Activated CD4-positive, alpha-beta memory T cell treated with anti-CD3 and anti-CD28 coated beads for 36 hours (primary cell): ENCODE results near the gene TUBB3. TPM values are rescaled to one million over a fixed set of nuclear protein-coding genes. Genes with fewer than 3 reads are reported as not detected.
"Not testable (repeated sequence)": the region's sequence is repeated elsewhere in the genome, so short reads cannot be mapped to it uniquely, and the experiment has no call there.

Source experiments
- CTCF ChIA-PET: fragments of 350-600 bp; sonication (Branson Sonifier 250); formaldehyde crosslinking; loops from one replicate; lab custom pipeline; 2021; ENCODE audit warnings: antibody characterized with exemption, inconsistent platforms; lab: Charles Lee
- POLR2A ChIA-PET: fragments of 350-600 bp; sonication (Branson Sonifier 250); formaldehyde crosslinking; loops from one replicate; lab custom pipeline; 2021; ENCODE audit warnings: antibody characterized with exemption; lab: Charles Lee
- DNase-seq: peaks from one replicate; pipeline ENCODE4 v3.0.0-alpha.2; 2020
- H3K27ac Mint-ChIP-seq: one replicate; pipeline ENCODE4 v1.8.0; 2021; ENCODE audit warnings: mixed read lengths
- H3K27me3 Mint-ChIP-seq: one replicate; pipeline ENCODE4 v1.8.0; 2021; ENCODE audit warnings: mixed read lengths
- H3K36me3 Mint-ChIP-seq: one replicate; pipeline ENCODE4 v1.8.0; 2021; ENCODE audit warnings: mixed read lengths
- H3K4me1 Mint-ChIP-seq: one replicate; pipeline ENCODE4 v1.8.0; 2021; ENCODE audit warnings: low read depth, mixed read lengths
- H3K4me3 Mint-ChIP-seq: one replicate; pipeline ENCODE4 v1.8.0; 2021; ENCODE audit warnings: mild to moderate bottlenecking, mixed read lengths
- H3K9me3 Mint-ChIP-seq: one replicate; pipeline ENCODE4 v1.8.0; 2021; ENCODE audit warnings: mixed read lengths
- intact Hi-C: fragments of 100-400 bp; cut with micrococcal nuclease; formaldehyde crosslinking; loops from one replicate; pipeline ENCODE4 v1.15.1; 2023
- total RNA-seq, 2 experiments: library from RNA; stranded (reverse); gene quantifications; one replicate each; pipeline ENCODE4 v1.2.3, GENCODE V29; 2021

TUBB3 gene
- total RNA-seq, 2 experiments from 2014 or later, result 0.99 to 1.4 TPM

- intact Hi-C loops, H3K4me3 Mint-ChIP-seq, CTCF ChIA-PET, H3K9me3 Mint-ChIP-seq, DNase-seq, POLR2A ChIA-PET, H3K4me1 Mint-ChIP-seq, H3K27me3 Mint-ChIP-seq, H3K27ac Mint-ChIP-seq, H3K36me3 Mint-ChIP-seq: not testable (repeated sequence)
Measured at GRCh38 chr16:89935620-89936019, 12.5 kb downstream of the TUBB3 start.

DNA sequence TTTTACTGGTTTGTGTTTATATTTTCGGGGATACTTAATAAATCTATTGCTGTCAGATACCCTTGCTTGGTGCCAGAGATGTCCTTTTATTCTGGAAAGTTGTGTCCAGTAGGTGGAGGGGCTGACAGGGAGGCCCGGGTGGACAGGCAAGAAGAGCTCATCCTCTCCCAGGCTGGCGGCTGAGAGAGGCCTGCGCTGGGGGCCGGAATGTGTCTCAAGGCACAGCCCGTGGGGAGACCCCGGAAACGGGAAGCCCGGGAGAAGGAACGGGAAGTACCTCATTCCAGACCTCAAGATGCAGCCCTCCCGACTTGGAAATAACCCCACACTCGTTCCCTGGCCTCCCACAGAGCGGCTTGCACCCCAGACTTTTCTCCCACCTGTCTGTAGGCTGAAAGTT, 12.9 kb downstream of the TUBB3 start:
- H3K36me3 Mint-ChIP-seq, result no peaks in the 10 kb centered on the region
- H3K4me3 Mint-ChIP-seq, result no peak overlapping the region
- no peak for DNase-seq
- peaks cover 2% of the 10 kb centered on the region for H3K27me3 Mint-ChIP-seq
- ChIA-PET CTCF (no interaction called here), POLR2A (no interaction called here)
- no peaks in the 10 kb centered on the region for H3K9me3 Mint-ChIP-seq
- H3K4me1 Mint-ChIP-seq, result no peaks in the 10 kb centered on the region
- intact Hi-C loops, result no loop called here
- H3K27ac Mint-ChIP-seq, result no peak overlapping the region

GRCh38 chr16:89936508-89936907, 13.4 kb downstream of the TUBB3 start:
- no peaks in the 10 kb centered on the region for H3K9me3 Mint-ChIP-seq
- no peaks in the 10 kb centered on the region for H3K27me3 Mint-ChIP-seq
- no peaks in the 10 kb centered on the region for H3K36me3 Mint-ChIP-seq
- CTCF ChIA-PET, result no interaction called here
- no peak overlapping the region for H3K27ac Mint-ChIP-seq
- POLR2A ChIA-PET, result no interaction called here
- no peaks in the 10 kb centered on the region for H3K4me1 Mint-ChIP-seq
- intact Hi-C loops, result no loop called here
- H3K4me3 Mint-ChIP-seq, result no peak overlapping the region
- DNase-seq, result no peak

- Mint-ChIP-seq H3K27ac (no peak overlapping the region), H3K36me3 (no peaks in the 10 kb centered on the region), H3K9me3 (no peaks in the 10 kb centered on the region), H3K4me3 (no peak overlapping the region), H3K27me3 (no peaks in the 10 kb centered on the region), H3K4me1 (no peaks in the 10 kb centered on the region)
- intact Hi-C loops, result no loop called here
- ChIA-PET CTCF (no interaction called here), POLR2A (no interaction called here)
- DNase-seq, result no peak
Measured at GRCh38 chr16:89936981-89937380, 13.8 kb downstream of the TUBB3 start.

DNA sequence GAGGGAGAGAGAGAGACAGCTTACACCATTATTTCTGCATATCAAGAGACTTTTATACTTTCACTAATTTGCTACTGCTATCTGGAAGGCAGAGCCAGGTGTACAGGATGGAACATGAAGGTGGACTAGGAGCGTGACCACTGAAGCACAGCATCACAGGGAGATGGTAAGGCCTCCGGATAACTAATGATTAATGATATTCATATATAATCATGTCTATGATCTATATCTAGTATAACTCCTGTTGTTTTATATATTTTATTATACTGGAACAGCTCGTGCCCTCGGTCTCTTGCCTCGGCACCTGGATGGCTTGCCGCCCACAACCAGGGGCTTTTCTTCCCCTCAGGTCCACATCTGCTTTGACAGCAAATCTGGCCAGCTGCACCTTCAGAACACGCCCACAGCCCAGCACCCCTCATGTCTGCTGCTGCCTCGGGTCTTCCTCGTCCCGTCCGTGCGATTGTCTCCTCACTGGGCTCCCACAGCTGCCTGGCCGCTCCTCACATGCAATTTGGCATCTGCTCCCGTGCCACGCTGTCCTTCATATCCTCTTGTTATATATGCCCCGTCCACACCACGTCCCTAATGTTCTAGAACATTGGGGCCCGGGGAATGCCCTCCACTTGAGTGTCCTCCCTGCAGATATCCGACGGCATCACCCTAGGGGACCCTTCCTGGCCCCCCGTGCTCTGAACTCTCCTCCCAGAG, 15.2 kb downstream of the TUBB3 start:
- intact Hi-C loops, result no loop called here
- H3K4me1 Mint-ChIP-seq, result no peaks in the 10 kb centered on the region
- ChIA-PET CTCF (interaction anchor here (0.6 kb wide), 1 partner anchor 13 kb away, joined by 3 read pairs; no protein-coding TSS in a partner anchor), POLR2A (interaction anchor here (0.5 kb wide), 1 partner anchor 51 kb away, joined by 4 read pairs; no protein-coding TSS in a partner anchor)
- no peaks in the 10 kb centered on the region for H3K36me3 Mint-ChIP-seq
- H3K4me3 Mint-ChIP-seq, result no peak overlapping the region
- DNase-seq, result no peak
- no peaks in the 10 kb centered on the region for H3K27me3 Mint-ChIP-seq
- H3K9me3 Mint-ChIP-seq, result no peaks in the 10 kb centered on the region
- no peak overlapping the region for H3K27ac Mint-ChIP-seq

DNA sequence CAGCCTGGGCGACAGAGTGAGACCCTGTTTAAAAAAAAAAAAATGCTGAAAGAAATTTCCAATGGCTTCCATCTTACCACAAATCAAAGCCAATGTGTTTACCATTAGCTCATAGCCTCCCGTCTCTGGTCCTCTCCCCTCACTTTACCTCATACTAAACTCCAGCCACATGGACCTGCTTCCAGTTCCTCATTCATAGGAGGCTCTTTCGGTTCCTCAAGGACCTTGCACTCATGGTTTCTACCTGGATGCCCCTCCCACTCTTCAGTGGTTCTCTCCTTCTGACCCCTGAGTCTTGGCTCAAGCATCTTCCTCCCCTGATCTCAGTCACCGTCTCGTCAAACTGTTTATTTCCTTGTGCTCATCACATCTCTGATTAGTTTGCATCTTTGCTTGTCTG, 21.6 kb downstream of the TUBB3 start:
- ChIA-PET POLR2A (no interaction called here), CTCF (no interaction called here)
- no peaks in the 10 kb centered on the region for H3K36me3 Mint-ChIP-seq
- peaks cover 19% of the 10 kb centered on the region for H3K27me3 Mint-ChIP-seq
- no peak overlapping the region for H3K27ac Mint-ChIP-seq
- peaks cover 4% of the 10 kb centered on the region for H3K4me1 Mint-ChIP-seq
- no peak overlapping the region for H3K4me3 Mint-ChIP-seq
- H3K9me3 Mint-ChIP-seq, result no peaks in the 10 kb centered on the region
- no peak for DNase-seq
- intact Hi-C loops, result no loop called here

- intact Hi-C loops, result no loop called here
- Mint-ChIP-seq H3K4me1 (peaks cover 10% of the 10 kb centered on the region), H3K4me3 (no peak overlapping the region), H3K27ac (no peak overlapping the region), H3K9me3 (no peaks in the 10 kb centered on the region), H3K36me3 (no peaks in the 10 kb centered on the region), H3K27me3 (peaks cover 19% of the 10 kb centered on the region)
- POLR2A ChIA-PET, result no interaction called here
- CTCF ChIA-PET, result no interaction called here
- no peak for DNase-seq
Measured at GRCh38 chr16:89945654-89946053, 22.5 kb downstream of the TUBB3 start.

GRCh38 chr16:89946515-89946914, 23.4 kb downstream of the TUBB3 start:
- no peak for DNase-seq
- Mint-ChIP-seq H3K4me1 (peaks cover 10% of the 10 kb centered on the region), H3K27ac (no peak overlapping the region), H3K4me3 (no peak overlapping the region), H3K36me3 (no peaks in the 10 kb centered on the region), H3K9me3 (no peaks in the 10 kb centered on the region), H3K27me3 (peaks cover 19% of the 10 kb centered on the region)
- intact Hi-C loops, result no loop called here
- POLR2A ChIA-PET, result no interaction called here
- CTCF ChIA-PET, result no interaction called here

DNA sequence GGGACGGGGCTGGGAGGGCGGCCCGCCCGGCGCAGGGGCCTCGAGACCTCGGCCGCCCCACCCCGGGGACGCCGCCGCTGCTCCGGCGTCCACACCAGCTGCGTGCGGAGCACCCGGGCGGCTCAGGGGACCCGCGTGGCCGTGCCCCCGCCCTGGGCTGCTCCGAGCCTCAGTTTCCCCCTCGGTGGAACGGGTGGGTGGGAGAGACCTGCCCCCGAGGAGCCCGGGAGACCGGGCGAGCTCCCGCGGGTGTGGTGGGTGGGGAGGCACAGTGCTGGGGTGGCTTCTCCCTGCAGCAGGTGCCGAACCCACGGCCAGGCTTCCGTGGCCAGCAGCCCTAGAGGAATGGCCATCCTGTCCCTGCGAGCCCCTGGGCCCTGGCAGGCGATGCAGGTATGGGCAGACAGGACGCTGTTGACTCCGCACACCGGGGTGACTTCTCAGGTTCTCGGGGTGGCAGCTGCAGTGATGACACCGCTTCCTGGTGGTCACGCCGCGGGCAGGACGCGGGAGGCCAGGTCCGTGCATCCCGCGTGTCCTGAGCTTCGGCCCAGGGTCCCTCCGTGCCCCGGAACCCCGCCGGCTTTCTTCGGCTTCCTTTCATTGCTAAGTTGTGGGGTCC, 26.1 kb downstream of the TUBB3 start:
- H3K9me3 Mint-ChIP-seq, result no peaks in the 10 kb centered on the region
- intact Hi-C loops, result no loop called here
- peaks cover 10% of the 10 kb centered on the region for H3K4me1 Mint-ChIP-seq
- H3K36me3 Mint-ChIP-seq, result no peaks in the 10 kb centered on the region
- H3K27me3 Mint-ChIP-seq, result peaks cover 15% of the 10 kb centered on the region
- H3K4me3 Mint-ChIP-seq, result peak overlapping the region; percentile 76
- no peak for DNase-seq
- CTCF ChIA-PET, result interaction anchor here (1.6 kb wide), 1 partner anchor 9 kb away, joined by 4 read pairs; no protein-coding TSS in a partner anchor
- H3K27ac Mint-ChIP-seq, result no peak overlapping the region
- POLR2A ChIA-PET, result interaction anchor here (1.6 kb wide), 1 partner anchor 32 kb away, joined by 4 read pairs; no protein-coding TSS in a partner anchor

DNA sequence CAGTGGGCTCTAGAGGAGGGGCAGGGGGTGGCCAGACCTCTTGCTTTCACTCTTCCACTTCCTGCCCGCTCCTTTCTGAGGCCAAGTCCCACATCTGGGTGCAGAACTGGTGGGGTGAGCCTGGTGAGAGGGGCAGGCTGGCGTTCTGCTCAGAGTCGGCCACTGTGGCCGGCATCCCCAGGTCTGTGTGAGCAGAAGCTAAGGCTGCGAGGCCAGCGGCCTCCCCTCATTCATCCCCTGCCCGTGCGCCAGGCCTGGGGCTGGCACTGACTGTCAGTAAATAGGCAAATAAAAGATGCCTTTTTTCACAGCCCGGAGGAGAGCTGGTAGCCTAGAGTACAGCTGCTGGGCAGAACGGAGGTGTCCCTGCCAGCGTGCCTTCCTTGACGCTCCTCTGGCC, 26.6 kb downstream of the TUBB3 start:
- H3K36me3 Mint-ChIP-seq, result no peaks in the 10 kb centered on the region
- no peaks in the 10 kb centered on the region for H3K9me3 Mint-ChIP-seq
- H3K27ac Mint-ChIP-seq, result no peak overlapping the region
- peak overlapping the region; percentile 76 for H3K4me3 Mint-ChIP-seq
- no peak for DNase-seq
- peaks cover 10% of the 10 kb centered on the region for H3K4me1 Mint-ChIP-seq
- ChIA-PET POLR2A (interaction anchor here (1.6 kb wide), 1 partner anchor 32 kb away, joined by 4 read pairs; no protein-coding TSS in a partner anchor), CTCF (interaction anchor here (1.6 kb wide), 1 partner anchor 10 kb away, joined by 4 read pairs; no protein-coding TSS in a partner anchor)
- H3K27me3 Mint-ChIP-seq, result peaks cover 14% of the 10 kb centered on the region
- intact Hi-C loops, result no loop called here

DNA sequence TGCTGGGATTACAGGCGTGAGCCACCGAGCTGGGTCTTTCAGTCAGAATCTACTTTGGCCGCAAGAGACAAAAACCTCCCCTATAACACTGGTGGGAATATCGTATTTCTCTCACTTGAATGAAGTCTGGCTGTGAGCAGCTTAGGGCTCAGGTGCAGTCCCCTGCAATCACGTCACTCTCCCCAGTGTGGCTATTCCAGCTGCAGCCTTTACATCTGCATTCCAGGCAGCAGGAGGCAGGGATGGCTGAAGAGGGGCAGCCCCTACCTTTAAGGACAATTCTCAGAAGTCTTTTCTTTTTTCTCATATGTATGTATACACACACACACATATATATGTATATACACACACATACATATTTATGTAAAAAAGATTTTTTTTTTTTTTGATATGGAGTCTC, 28.4 kb downstream of the TUBB3 start:
- no peak for DNase-seq
- CTCF ChIA-PET, result no interaction called here
- POLR2A ChIA-PET, result interaction anchor here (1.1 kb wide), 1 partner anchor 21 kb away, joined by 3 read pairs; no protein-coding TSS in a partner anchor
- intact Hi-C loops, result no loop called here
- Mint-ChIP-seq H3K36me3 (peaks cover 2% of the 10 kb centered on the region), H3K4me1 (peaks cover 10% of the 10 kb centered on the region), H3K27ac (no peak overlapping the region), H3K27me3 (peaks cover 6% of the 10 kb centered on the region), H3K9me3 (no peaks in the 10 kb centered on the region), H3K4me3 (no peak overlapping the region)

GRCh38 chr16:89952049-89952448, 28.9 kb downstream of the TUBB3 start:
- no peak for DNase-seq
- no peak overlapping the region for H3K4me3 Mint-ChIP-seq
- H3K9me3 Mint-ChIP-seq, result no peaks in the 10 kb centered on the region
- intact Hi-C loops, result no loop called here
- H3K36me3 Mint-ChIP-seq, result peaks cover 2% of the 10 kb centered on the region
- ChIA-PET CTCF (no interaction called here), POLR2A (interaction anchor here (0.6 to 1.1 kb wide), 2 partner anchors 21 to 116 kb away, joined by 3 read pairs; no protein-coding TSS in a partner anchor)
- H3K27me3 Mint-ChIP-seq, result peaks cover 5% of the 10 kb centered on the region
- no peak overlapping the region for H3K27ac Mint-ChIP-seq
- H3K4me1 Mint-ChIP-seq, result peaks cover 10% of the 10 kb centered on the region
